GM19438 (cell line): ENCODE data around the gene LSM8.
A peak's percentile ranks its signal among the peaks of the same experiment; 100 is the strongest.
"Not testable (repeated sequence)": the region's sequence is repeated elsewhere in the genome, so short reads cannot be mapped to it uniquely, and the experiment has no call there.

Experiments
- ATAC-seq: cut with Tn5 transposase; IDR thresholded peaks from one replicate; pipeline ENCODE4 v1.9.1; 2021; ENCODE audit warnings: low read depth; ENCODE audit not compliant: unreplicated experiment

LSM8 gene

GRCh38 chr7:118183786-118184564, at the start of gene LSM8:
Gene LSM8, plus strand, starts transcription at chr7:118184164. Its CDS starts 60 bp downstream, at chr7:118184224.
- ATAC-seq = peak; percentile 97

- not testable (repeated sequence) for ATAC-seq
Observed at GRCh38 chr7:118134420-118134819, 49.5 kb upstream of the LSM8 start.

- no peak for ATAC-seq
Observed at GRCh38 chr7:118140468-118140867, 43.5 kb upstream of the LSM8 start.

- no peak for ATAC-seq
Observed at GRCh38 chr7:118142012-118142411, 42.0 kb upstream of the LSM8 start.

- ATAC-seq = no peak
Observed at GRCh38 chr7:118148930-118149329, 35.0 kb upstream of the LSM8 start.

GRCh38 chr7:118149394-118149793, 34.6 kb upstream of the LSM8 start:
- ATAC-seq = no peak

GRCh38 chr7:118151671-118152070, 32.3 kb upstream of the LSM8 start:
- no peak for ATAC-seq

GRCh38 chr7:118152149-118152548, 31.8 kb upstream of the LSM8 start:
- ATAC-seq = no peak

GRCh38 chr7:118152654-118153053, 31.3 kb upstream of the LSM8 start:
- no peak for ATAC-seq

- no peak for ATAC-seq
Observed at GRCh38 chr7:118153551-118154177, 30.3 kb upstream of the LSM8 start.

- ATAC-seq = no peak
Observed at GRCh38 chr7:118158766-118159165, 25.2 kb upstream of the LSM8 start.

- ATAC-seq = no peak
Observed at GRCh38 chr7:118169146-118169545, 14.8 kb upstream of the LSM8 start.

- ATAC-seq = no peak
Observed at GRCh38 chr7:118175740-118176139, 8.2 kb upstream of the LSM8 start.

- no peak for ATAC-seq
Observed at GRCh38 chr7:118179191-118179590, 4.8 kb upstream of the LSM8 start.

- no peak for ATAC-seq
Observed at GRCh38 chr7:118182593-118183427, 1.2 kb upstream of the LSM8 start.

GRCh38 chr7:118183428-118183785, 557 bp upstream of the LSM8 start:
- ATAC-seq = peak; percentile 4

GRCh38 chr7:118184565-118184940, 589 bp downstream of the LSM8 start:
- ATAC-seq = no peak

GRCh38 chr7:118185163-118185860, 1.3 kb downstream of the LSM8 start:
- ATAC-seq = no peak

- ATAC-seq = no peak
Observed at GRCh38 chr7:118186501-118186900, 2.5 kb downstream of the LSM8 start.

GRCh38 chr7:118194571-118194970, 10.6 kb downstream of the LSM8 start:
- ATAC-seq = no peak
